Measurements from ENCODE around the gene ABITRAM.

DNA sequence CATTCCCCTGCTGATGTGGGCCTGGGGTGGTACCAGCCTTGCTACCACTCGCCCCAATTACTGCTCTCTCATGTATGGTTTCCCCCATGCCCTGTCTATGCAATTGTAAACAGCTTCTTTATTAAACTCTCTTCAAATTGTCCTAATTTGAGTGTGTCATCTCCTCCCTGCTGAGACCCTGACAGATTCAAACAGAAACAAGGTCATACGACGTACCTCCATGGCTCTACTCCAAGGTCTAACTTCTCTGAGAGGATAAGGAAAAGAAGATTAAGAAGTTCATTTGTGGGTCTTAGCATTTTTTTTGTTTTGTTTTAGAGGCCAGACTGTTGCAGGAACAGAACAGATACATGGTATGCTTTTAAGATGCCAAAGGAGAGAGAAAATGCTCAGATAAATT lies 38.0 kb downstream of the ABITRAM start:
- TF ChIP-seq, protein P1, sequence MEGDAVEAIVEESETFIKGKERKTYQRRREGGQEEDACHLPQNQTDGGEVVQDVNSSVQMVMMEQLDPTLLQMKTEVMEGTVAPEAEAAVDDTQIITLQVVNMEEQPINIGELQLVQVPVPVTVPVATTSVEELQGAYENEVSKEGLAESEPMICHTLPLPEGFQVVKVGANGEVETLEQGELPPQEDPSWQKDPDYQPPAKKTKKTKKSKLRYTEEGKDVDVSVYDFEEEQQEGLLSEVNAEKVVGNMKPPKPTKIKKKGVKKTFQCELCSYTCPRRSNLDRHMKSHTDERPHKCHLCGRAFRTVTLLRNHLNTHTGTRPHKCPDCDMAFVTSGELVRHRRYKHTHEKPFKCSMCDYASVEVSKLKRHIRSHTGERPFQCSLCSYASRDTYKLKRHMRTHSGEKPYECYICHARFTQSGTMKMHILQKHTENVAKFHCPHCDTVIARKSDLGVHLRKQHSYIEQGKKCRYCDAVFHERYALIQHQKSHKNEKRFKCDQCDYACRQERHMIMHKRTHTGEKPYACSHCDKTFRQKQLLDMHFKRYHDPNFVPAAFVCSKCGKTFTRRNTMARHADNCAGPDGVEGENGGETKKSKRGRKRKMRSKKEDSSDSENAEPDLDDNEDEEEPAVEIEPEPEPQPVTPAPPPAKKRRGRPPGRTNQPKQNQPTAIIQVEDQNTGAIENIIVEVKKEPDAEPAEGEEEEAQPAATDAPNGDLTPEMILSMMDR (conservative IDR thresholded peaks at IDR 0.05; ENCODE audit: low read depth in 2 of 2): no peak
- TF ChIP-seq NANOG (IDR thresholded peaks at IDR 0.05; ENCODE audit: borderline replicate concordance): no peak
